Neural crest cell (in vitro differentiated cells): ENCODE measurements around the gene OR4X2. TPM values are rescaled to one million over a fixed set of nuclear protein-coding genes. Genes with fewer than 3 reads are reported as not detected.
"Not testable (repeated sequence)": the region's sequence is repeated elsewhere in the genome, so short reads cannot be mapped to it uniquely, and the experiment has no call there.

Experiments
- DNase-seq: peaks from one replicate; pipeline ENCODE4 v3.0.0; 2021; ENCODE audit warnings: low read depth, mixed read lengths, low spot score
- H3K27ac Mint-ChIP-seq: one replicate; pipeline ENCODE4 v1.8.0; 2021; ENCODE audit warnings: mild to moderate bottlenecking, mixed read lengths; ENCODE audit not compliant: unreplicated experiment
- H3K27me3 Mint-ChIP-seq: 2 replicates; pipeline ENCODE4 v1.8.0; 2021; ENCODE audit warnings: low read depth, mild to moderate bottlenecking, mixed read lengths
- H3K36me3 Mint-ChIP-seq: 2 replicates; pipeline ENCODE4 v1.8.0; 2021; ENCODE audit warnings: low read depth, mild to moderate bottlenecking, mixed read lengths
- H3K4me1 Mint-ChIP-seq: 2 replicates; pipeline ENCODE4 v1.8.0; 2021; ENCODE audit warnings: mixed read lengths
- H3K4me3 Mint-ChIP-seq: one replicate; pipeline ENCODE4 v1.8.0; 2021; ENCODE audit warnings: mild to moderate bottlenecking, mixed read lengths
- H3K9me3 Mint-ChIP-seq: 2 replicates; pipeline ENCODE4 v1.8.0; 2021; ENCODE audit warnings: mixed read lengths
- CTCF ChIP-seq: fragments of 200-600 bp; sonication (generic); conservative IDR thresholded peaks from 2 replicates; pipeline ENCODE4 v1.5.0; 2021; ENCODE audit warnings: antibody characterized with exemption, mild to moderate bottlenecking
- long read RNA-seq: library from polyadenylated mRNA; unstranded; transcript quantifications from one replicate; pipeline ENCODE4 v2.0.0, GENCODE V29; 2020
- total RNA-seq: library from RNA; stranded (reverse); gene quantifications from 2 replicates; pipeline ENCODE4 v1.2.1, GENCODE V29; 2021

OR4X2 gene
- not detected in 2 replicates for total RNA-seq
- long read RNA-seq = 0 reads

- H3K36me3 Mint-ChIP-seq = peaks cover 3% of the 10 kb centered on the region
- H3K27ac Mint-ChIP-seq = no peak within 1 kb of the TSS
- no peaks in the 10 kb centered on the region for H3K4me1 Mint-ChIP-seq
- no peak within 1 kb of the TSS for H3K4me3 Mint-ChIP-seq
- no peak for DNase-seq
- TF ChIP-seq CTCF = no peak
- H3K27me3 Mint-ChIP-seq = no peaks in the 10 kb centered on the region
- H3K9me3 Mint-ChIP-seq = peaks cover 33% of the 10 kb centered on the region
Observed at GRCh38 chr11:48244804-48245203, at the start of gene OR4X2. TSS of gene OR4X2 (plus strand) at chr11:48245104. CDS start at chr11:48245104, 0 bp downstream.

GRCh38 chr11:48207881-48208280, 37.0 kb upstream of the OR4X2 start:
- no peaks in the 10 kb centered on the region for H3K36me3 Mint-ChIP-seq
- no peak overlapping the region for H3K27ac Mint-ChIP-seq
- no peak for TF ChIP-seq CTCF
- H3K27me3 Mint-ChIP-seq = no peaks in the 10 kb centered on the region
- no peaks in the 10 kb centered on the region for H3K9me3 Mint-ChIP-seq
- H3K4me3 Mint-ChIP-seq = no peak overlapping the region
- H3K4me1 Mint-ChIP-seq = no peaks in the 10 kb centered on the region
- no peak for DNase-seq

GRCh38 chr11:48210052-48210451, 34.9 kb upstream of the OR4X2 start:
- Mint-ChIP-seq H3K4me1 (no peaks in the 10 kb centered on the region), H3K36me3 (no peaks in the 10 kb centered on the region), H3K4me3 (no peak overlapping the region), H3K9me3 (peaks cover 3% of the 10 kb centered on the region), H3K27ac (no peak overlapping the region), H3K27me3 (no peaks in the 10 kb centered on the region)
- no peak for DNase-seq
- peak; percentile 20 for TF ChIP-seq CTCF

GRCh38 chr11:48216510-48216909, 28.4 kb upstream of the OR4X2 start, which contains the start of gene OR4B1:
TSS of gene OR4B1 (plus strand) at chr11:48216810. CDS start at chr11:48216810, 0 bp downstream.
- TF ChIP-seq CTCF = no peak
- DNase-seq = no peak

GRCh38 chr11:48228761-48229160, 16.1 kb upstream of the OR4X2 start:
- peaks cover 4% of the 10 kb centered on the region for H3K36me3 Mint-ChIP-seq
- H3K27me3 Mint-ChIP-seq = no peaks in the 10 kb centered on the region
- peaks cover 16% of the 10 kb centered on the region for H3K9me3 Mint-ChIP-seq
- no peak for TF ChIP-seq CTCF
- no peak overlapping the region for H3K27ac Mint-ChIP-seq
- H3K4me3 Mint-ChIP-seq = no peak overlapping the region
- no peak for DNase-seq
- no peaks in the 10 kb centered on the region for H3K4me1 Mint-ChIP-seq

More at GRCh38 chr11:48216510-48216909, 28.4 kb upstream of the OR4X2 start, which contains the start of gene OR4B1:
- Mint-ChIP-seq H3K4me3 (no peak within 1 kb of the TSS), H3K27me3 (no peaks in the 10 kb centered on the region), H3K36me3 (no peaks in the 10 kb centered on the region), H3K4me1 (no peaks in the 10 kb centered on the region), H3K27ac (no peak within 1 kb of the TSS), H3K9me3 (peaks cover 21% of the 10 kb centered on the region)

GRCh38 chr11:48230057-48230456, 14.8 kb upstream of the OR4X2 start:
- peaks cover 17% of the 10 kb centered on the region for H3K9me3 Mint-ChIP-seq
- H3K4me1 Mint-ChIP-seq, H3K4me3 Mint-ChIP-seq, H3K27ac Mint-ChIP-seq, H3K27me3 Mint-ChIP-seq, DNase-seq, H3K36me3 Mint-ChIP-seq: not testable (repeated sequence)
